ENCODE measurements around the gene STYXL2.

DNA sequence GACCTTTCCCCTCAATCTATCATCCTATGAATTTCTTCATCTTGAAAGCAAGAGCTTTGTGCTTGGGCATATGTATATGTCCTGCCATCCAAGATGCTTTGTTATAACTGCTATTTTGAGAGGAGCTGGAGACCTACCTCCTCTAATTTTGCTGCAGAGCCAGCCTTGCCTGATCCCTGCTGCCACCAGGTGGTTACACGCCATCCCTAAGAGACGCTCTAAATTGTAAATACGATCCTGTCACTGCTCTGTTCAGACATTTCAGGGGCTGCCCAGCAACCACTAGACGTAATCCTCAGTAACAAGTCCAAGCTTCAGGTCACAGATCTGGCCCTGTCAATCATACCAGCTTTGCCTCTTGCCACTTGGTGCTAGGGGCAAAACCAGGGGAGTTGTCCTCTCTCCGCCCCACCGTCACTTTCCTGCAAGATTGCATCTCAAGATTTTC is 36.6 kb upstream of the STYXL2 start:
- TF ChIP-seq BDP1 (IDR thresholded peaks at IDR 0.05; ENCODE audit: insufficient read depth, insufficient read length) (no peak), NR3C1 (CRISPR knock-in tag; IDR thresholded peaks at IDR 0.05) (no peak), ZNF408 (CRISPR knock-in tag; IDR thresholded peaks at IDR 0.05; ENCODE audit: low read depth) (no peak), FOSL1 (tag; conservative IDR thresholded peaks at IDR 0.05) (no peak), RAD21 (CRISPR knock-in tag; conservative IDR thresholded peaks at IDR 0.05 in 1 of 2, IDR thresholded peaks at IDR 0.05 in 1 of 2) (peak; percentile 78 to 89), ARID2 (IDR thresholded peaks at IDR 0.05) (0 out of 2 replicates have a peak, but pooled peaks have one; percentile 15), ELF1 (tag; IDR thresholded peaks at IDR 0.05) (no peak), CHD2 (IDR thresholded peaks at IDR 0.05; ENCODE audit: low read depth, low read length) (no peak)
- TF ChIP-seq, protein P1, sequence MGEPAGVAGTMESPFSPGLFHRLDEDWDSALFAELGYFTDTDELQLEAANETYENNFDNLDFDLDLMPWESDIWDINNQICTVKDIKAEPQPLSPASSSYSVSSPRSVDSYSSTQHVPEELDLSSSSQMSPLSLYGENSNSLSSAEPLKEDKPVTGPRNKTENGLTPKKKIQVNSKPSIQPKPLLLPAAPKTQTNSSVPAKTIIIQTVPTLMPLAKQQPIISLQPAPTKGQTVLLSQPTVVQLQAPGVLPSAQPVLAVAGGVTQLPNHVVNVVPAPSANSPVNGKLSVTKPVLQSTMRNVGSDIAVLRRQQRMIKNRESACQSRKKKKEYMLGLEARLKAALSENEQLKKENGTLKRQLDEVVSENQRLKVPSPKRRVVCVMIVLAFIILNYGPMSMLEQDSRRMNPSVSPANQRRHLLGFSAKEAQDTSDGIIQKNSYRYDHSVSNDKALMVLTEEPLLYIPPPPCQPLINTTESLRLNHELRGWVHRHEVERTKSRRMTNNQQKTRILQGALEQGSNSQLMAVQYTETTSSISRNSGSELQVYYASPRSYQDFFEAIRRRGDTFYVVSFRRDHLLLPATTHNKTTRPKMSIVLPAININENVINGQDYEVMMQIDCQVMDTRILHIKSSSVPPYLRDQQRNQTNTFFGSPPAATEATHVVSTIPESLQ (CRISPR knock-in tag; IDR thresholded peaks at IDR 0.05) = no peak
- TF ChIP-seq, protein P2, sequence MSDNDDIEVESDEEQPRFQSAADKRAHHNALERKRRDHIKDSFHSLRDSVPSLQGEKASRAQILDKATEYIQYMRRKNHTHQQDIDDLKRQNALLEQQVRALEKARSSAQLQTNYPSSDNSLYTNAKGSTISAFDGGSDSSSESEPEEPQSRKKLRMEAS (CRISPR knock-in tag; IDR thresholded peaks at IDR 0.05) = no peak
- TF ChIP-seq, protein P3, sequence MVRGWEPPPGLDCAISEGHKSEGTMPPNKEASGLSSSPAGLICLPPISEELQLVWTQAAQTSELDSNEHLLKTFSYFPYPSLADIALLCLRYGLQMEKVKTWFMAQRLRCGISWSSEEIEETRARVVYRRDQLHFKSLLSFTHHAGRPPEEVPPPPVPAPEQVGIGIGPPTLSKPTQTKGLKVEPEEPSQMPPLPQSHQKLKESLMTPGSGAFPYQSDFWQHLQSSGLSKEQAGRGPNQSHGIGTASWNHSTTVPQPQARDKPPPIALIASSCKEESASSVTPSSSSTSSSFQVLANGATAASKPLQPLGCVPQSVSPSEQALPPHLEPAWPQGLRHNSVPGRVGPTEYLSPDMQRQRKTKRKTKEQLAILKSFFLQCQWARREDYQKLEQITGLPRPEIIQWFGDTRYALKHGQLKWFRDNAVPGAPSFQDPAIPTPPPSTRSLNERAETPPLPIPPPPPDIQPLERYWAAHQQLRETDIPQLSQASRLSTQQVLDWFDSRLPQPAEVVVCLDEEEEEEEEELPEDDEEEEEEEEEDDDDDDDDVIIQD (CRISPR knock-in tag; IDR thresholded peaks at IDR 0.05) = no peak
- TF ChIP-seq, protein P4, sequence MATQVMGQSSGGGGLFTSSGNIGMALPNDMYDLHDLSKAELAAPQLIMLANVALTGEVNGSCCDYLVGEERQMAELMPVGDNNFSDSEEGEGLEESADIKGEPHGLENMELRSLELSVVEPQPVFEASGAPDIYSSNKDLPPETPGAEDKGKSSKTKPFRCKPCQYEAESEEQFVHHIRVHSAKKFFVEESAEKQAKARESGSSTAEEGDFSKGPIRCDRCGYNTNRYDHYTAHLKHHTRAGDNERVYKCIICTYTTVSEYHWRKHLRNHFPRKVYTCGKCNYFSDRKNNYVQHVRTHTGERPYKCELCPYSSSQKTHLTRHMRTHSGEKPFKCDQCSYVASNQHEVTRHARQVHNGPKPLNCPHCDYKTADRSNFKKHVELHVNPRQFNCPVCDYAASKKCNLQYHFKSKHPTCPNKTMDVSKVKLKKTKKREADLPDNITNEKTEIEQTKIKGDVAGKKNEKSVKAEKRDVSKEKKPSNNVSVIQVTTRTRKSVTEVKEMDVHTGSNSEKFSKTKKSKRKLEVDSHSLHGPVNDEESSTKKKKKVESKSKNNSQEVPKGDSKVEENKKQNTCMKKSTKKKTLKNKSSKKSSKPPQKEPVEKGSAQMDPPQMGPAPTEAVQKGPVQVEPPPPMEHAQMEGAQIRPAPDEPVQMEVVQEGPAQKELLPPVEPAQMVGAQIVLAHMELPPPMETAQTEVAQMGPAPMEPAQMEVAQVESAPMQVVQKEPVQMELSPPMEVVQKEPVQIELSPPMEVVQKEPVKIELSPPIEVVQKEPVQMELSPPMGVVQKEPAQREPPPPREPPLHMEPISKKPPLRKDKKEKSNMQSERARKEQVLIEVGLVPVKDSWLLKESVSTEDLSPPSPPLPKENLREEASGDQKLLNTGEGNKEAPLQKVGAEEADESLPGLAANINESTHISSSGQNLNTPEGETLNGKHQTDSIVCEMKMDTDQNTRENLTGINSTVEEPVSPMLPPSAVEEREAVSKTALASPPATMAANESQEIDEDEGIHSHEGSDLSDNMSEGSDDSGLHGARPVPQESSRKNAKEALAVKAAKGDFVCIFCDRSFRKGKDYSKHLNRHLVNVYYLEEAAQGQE (IDR thresholded peaks at IDR 0.05; ENCODE audit: borderline replicate concordance) = peak; percentile 84
- TF ChIP-seq, protein P4 (CRISPR knock-in tag; IDR thresholded peaks at IDR 0.05; ENCODE audit: low read depth) = no peak
